ENCODE results near the gene GRID2. TPM values are rescaled to one million over a fixed set of nuclear protein-coding genes. Genes with fewer than 3 reads are reported as not detected.

GRID2 gene
- total and polyA plus RNA-seq, 8 donors = 6.4 TPM; not detected in 7

- no peak for TF ChIP-seq CTCF (IDR thresholded peaks at IDR 0.05)
- TF ChIP-seq POLR2A (IDR thresholded peaks at IDR 0.05) = no peak
- TF ChIP-seq POLR2AphosphoS5 (IDR thresholded peaks at IDR 0.05) = no peak
- TF ChIP-seq EP300 (IDR thresholded peaks at IDR 0.05) = no peak
- H3K36me3 ChIP-seq = no peaks in the 10 kb centered on the region
- no peak overlapping the region for H3K27ac ChIP-seq
- peak in 1 of 2 donors; percentile 2 for DNase-seq
- WGBS, 5 donors = 83 to 92% (median 91%) methylated on average over 4 of the region's 4 CpGs
- no peaks in the 10 kb centered on the region for H3K27me3 ChIP-seq
- H3K4me3 ChIP-seq = no peak overlapping the region
- intact Hi-C loops (cut with DNase I; ENCODE audit: low total_unique reads) = no loop called here
- no peaks in the 10 kb centered on the region for H3K9me3 ChIP-seq
- H3K4me1 ChIP-seq = no peaks in the 10 kb centered on the region
These were observed 899.9 kb downstream of the GRID2 start for GRCh38 chr4:93203708-93204107.

GRCh38 chr4:93212250-93212649 is 908.5 kb downstream of the GRID2 start:
- 80 to 89% (median 83%) methylated on average over 3 of the region's 3 CpGs for WGBS, 5 donors
- H3K27me3 ChIP-seq = no peaks in the 10 kb centered on the region
- DNase-seq = no peak
- H3K36me3 ChIP-seq = no peaks in the 10 kb centered on the region
- no peaks in the 10 kb centered on the region for H3K9me3 ChIP-seq
- intact Hi-C loops (cut with DNase I; ENCODE audit: low total_unique reads) = no loop called here
- H3K27ac ChIP-seq = no peak overlapping the region
- no peak overlapping the region for H3K4me3 ChIP-seq
- TF ChIP-seq POLR2AphosphoS5 (IDR thresholded peaks at IDR 0.05) = no peak
- no peak for TF ChIP-seq EP300 (IDR thresholded peaks at IDR 0.05)
- no peaks in the 10 kb centered on the region for H3K4me1 ChIP-seq

- Histone ChIP-seq H3K4me3 (no peak overlapping the region), H3K9me3 (no peaks in the 10 kb centered on the region), H3K36me3 (no peaks in the 10 kb centered on the region), H3K4me1 (no peaks in the 10 kb centered on the region), H3K27me3 (no peaks in the 10 kb centered on the region), H3K27ac (no peak overlapping the region)
- TF ChIP-seq EP300 (IDR thresholded peaks at IDR 0.05) (no peak), POLR2A (IDR thresholded peaks at IDR 0.05) (no peak), CTCF (IDR thresholded peaks at IDR 0.05) (no peak), POLR2AphosphoS5 (IDR thresholded peaks at IDR 0.05) (no peak)
- no peak for DNase-seq
- intact Hi-C loops (cut with DNase I; ENCODE audit: low total_unique reads) = no loop called here
- WGBS, 5 donors = 75 to 82% (median 78%) methylated on average over 8 of the region's 8 CpGs
These were observed 912.9 kb downstream of the GRID2 start for GRCh38 chr4:93216646-93217045.

- TF ChIP-seq POLR2A (IDR thresholded peaks at IDR 0.05) (no peak), POLR2AphosphoS5 (IDR thresholded peaks at IDR 0.05) (no peak), EP300 (IDR thresholded peaks at IDR 0.05) (no peak), CTCF (IDR thresholded peaks at IDR 0.05) (no peak)
- H3K4me3 ChIP-seq = no peak overlapping the region
- no peaks in the 10 kb centered on the region for H3K36me3 ChIP-seq
- no peaks in the 10 kb centered on the region for H3K27me3 ChIP-seq
- H3K9me3 ChIP-seq = no peaks in the 10 kb centered on the region
- WGBS, 5 donors = 49 to 74% (median 56%) methylated on average over 2 of the region's 2 CpGs
- intact Hi-C loops (cut with DNase I; ENCODE audit: low total_unique reads) = no loop called here
- no peak overlapping the region for H3K27ac ChIP-seq
- no peak for DNase-seq
- no peaks in the 10 kb centered on the region for H3K4me1 ChIP-seq
These were observed 913.7 kb downstream of the GRID2 start for GRCh38 chr4:93217431-93217830.

GRCh38 chr4:93221771-93222170 is 918.0 kb downstream of the GRID2 start:
- intact Hi-C loops (cut with DNase I; ENCODE audit: low total_unique reads) = no loop called here
- TF ChIP-seq EP300 (IDR thresholded peaks at IDR 0.05) = no peak
- no peak for TF ChIP-seq POLR2AphosphoS5 (IDR thresholded peaks at IDR 0.05)
- TF ChIP-seq POLR2A (IDR thresholded peaks at IDR 0.05) = no peak
- TF ChIP-seq CTCF (IDR thresholded peaks at IDR 0.05) = no peak
- 78 to 91% (median 86%) methylated on average over 8 of the region's 8 CpGs for WGBS, 5 donors

More at GRCh38 chr4:93221771-93222170, 918.0 kb downstream of the GRID2 start:
- no peaks in the 10 kb centered on the region for H3K36me3 ChIP-seq
- peaks cover 0 to 5% (median 0%) of the 10 kb centered on the region in 4 donors for H3K9me3 ChIP-seq
- no peak overlapping the region for H3K4me3 ChIP-seq
- H3K27ac ChIP-seq = no peak overlapping the region
- no peaks in the 10 kb centered on the region for H3K4me1 ChIP-seq
- DNase-seq = no peak
- no peaks in the 10 kb centered on the region for H3K27me3 ChIP-seq

Measured in stomach (tissue), 9 donors.